ENCODE measurements around the gene TNFRSF8.
"Not testable (repeated sequence)": the region's sequence is repeated elsewhere in the genome, so short reads cannot be mapped to it uniquely, and the experiment has no call there.

TNFRSF8 gene

GRCh38 chr1:12104417-12104816, 41.3 kb downstream of the TNFRSF8 start:
- H3K27me3 ChIP-seq (ENCODE audit: control insufficient read depth in 1 of 2, insufficient read depth in 2 of 2, low read length in 2 of 2) = peaks cover 0 to 9% of the 10 kb centered on the region in 2 donors
- no peak overlapping the region for H3K27ac ChIP-seq (ENCODE audit: low read length)
- H3K9me3 ChIP-seq (ENCODE audit: control insufficient read depth in 2 of 2, low read length in 2 of 2) = no peaks in the 10 kb centered on the region
- no peaks in the 10 kb centered on the region for H3K36me3 ChIP-seq (ENCODE audit: control insufficient read depth in 2 of 2, insufficient read depth in 2 of 2, low read length in 2 of 2)
- H3K4me1 ChIP-seq (ENCODE audit: control insufficient read depth, insufficient read depth, low read length) = no peaks in the 10 kb centered on the region
- no peak overlapping the region for H3K9ac ChIP-seq (ENCODE audit: low read length in 2 of 2)
- no peak overlapping the region for H3K4me3 ChIP-seq (ENCODE audit: low read length in 2 of 2)

DNA sequence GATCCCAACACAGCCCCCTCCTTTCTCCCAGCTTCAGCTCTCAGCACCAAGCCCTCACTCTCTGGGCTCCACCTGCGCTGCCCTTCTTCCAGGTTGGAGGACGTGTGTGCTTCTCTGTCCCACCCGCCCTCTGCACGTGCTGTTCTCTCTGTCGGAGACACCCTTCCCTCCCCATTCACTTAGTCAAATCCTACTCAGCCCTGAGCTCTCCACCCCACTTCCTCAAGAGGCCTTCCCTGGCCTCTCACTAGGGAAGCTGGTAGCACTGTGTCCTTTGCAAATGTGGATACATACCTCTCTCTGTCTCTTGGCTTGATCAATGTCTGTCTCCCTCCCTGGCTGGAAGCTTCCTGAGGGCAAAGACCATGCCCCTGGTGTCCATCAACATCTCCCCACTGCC, 43.0 kb downstream of the TNFRSF8 start:
- no peak overlapping the region for H3K9ac ChIP-seq (ENCODE audit: low read length in 2 of 2)
- H3K36me3 ChIP-seq (ENCODE audit: control insufficient read depth in 2 of 2, insufficient read depth in 2 of 2, low read length in 2 of 2) = no peaks in the 10 kb centered on the region
- no peak overlapping the region for H3K27ac ChIP-seq (ENCODE audit: low read length)
- no peak overlapping the region for H3K4me3 ChIP-seq (ENCODE audit: low read length in 2 of 2)
- H3K4me1 ChIP-seq (ENCODE audit: control insufficient read depth, insufficient read depth, low read length) = no peaks in the 10 kb centered on the region
- peaks cover 0 to 10% of the 10 kb centered on the region in 2 donors for H3K27me3 ChIP-seq (ENCODE audit: control insufficient read depth in 1 of 2, insufficient read depth in 2 of 2, low read length in 2 of 2)
- no peaks in the 10 kb centered on the region for H3K9me3 ChIP-seq (ENCODE audit: control insufficient read depth in 2 of 2, low read length in 2 of 2)

GRCh38 chr1:12106861-12107260, 43.8 kb downstream of the TNFRSF8 start:
- H3K9ac ChIP-seq (ENCODE audit: low read length in 2 of 2); H3K9me3 ChIP-seq (ENCODE audit: control insufficient read depth in 2 of 2, low read length in 2 of 2); H3K4me1 ChIP-seq (ENCODE audit: control insufficient read depth, insufficient read depth, low read length); H3K27me3 ChIP-seq (ENCODE audit: control insufficient read depth in 1 of 2, insufficient read depth in 2 of 2, low read length in 2 of 2); H3K36me3 ChIP-seq (ENCODE audit: control insufficient read depth in 2 of 2, insufficient read depth in 2 of 2, low read length in 2 of 2); H3K27ac ChIP-seq (ENCODE audit: low read length); H3K4me3 ChIP-seq (ENCODE audit: low read length in 2 of 2): not testable (repeated sequence)

- peaks cover 2% of the 10 kb centered on the region for H3K4me1 ChIP-seq (ENCODE audit: control insufficient read depth, insufficient read depth, low read length)
- no peaks in the 10 kb centered on the region for H3K9me3 ChIP-seq (ENCODE audit: control insufficient read depth in 2 of 2, low read length in 2 of 2)
- H3K36me3 ChIP-seq (ENCODE audit: control insufficient read depth in 2 of 2, insufficient read depth in 2 of 2, low read length in 2 of 2) = no peaks in the 10 kb centered on the region
- peaks cover 0 to 10% of the 10 kb centered on the region in 2 donors for H3K27me3 ChIP-seq (ENCODE audit: control insufficient read depth in 1 of 2, insufficient read depth in 2 of 2, low read length in 2 of 2)
- no peak overlapping the region for H3K9ac ChIP-seq (ENCODE audit: low read length in 2 of 2)
- no peak overlapping the region for H3K4me3 ChIP-seq (ENCODE audit: low read length in 2 of 2)
- H3K27ac ChIP-seq (ENCODE audit: low read length) = no peak overlapping the region
Observed at GRCh38 chr1:12107718-12108117, 44.6 kb downstream of the TNFRSF8 start.

GRCh38 chr1:12109901-12110300, 46.8 kb downstream of the TNFRSF8 start:
- Histone ChIP-seq H3K36me3 (ENCODE audit: control insufficient read depth in 2 of 2, insufficient read depth in 2 of 2, low read length in 2 of 2) (no peaks in the 10 kb centered on the region), H3K4me1 (ENCODE audit: control insufficient read depth, insufficient read depth, low read length) (peaks cover 3% of the 10 kb centered on the region), H3K9ac (ENCODE audit: low read length in 2 of 2) (no peak overlapping the region), H3K27ac (ENCODE audit: low read length) (no peak overlapping the region), H3K9me3 (ENCODE audit: control insufficient read depth in 2 of 2, low read length in 2 of 2) (no peaks in the 10 kb centered on the region), H3K4me3 (ENCODE audit: low read length in 2 of 2) (no peak overlapping the region), H3K27me3 (ENCODE audit: control insufficient read depth in 1 of 2, insufficient read depth in 2 of 2, low read length in 2 of 2) (peaks cover 0 to 9% of the 10 kb centered on the region in 2 donors)

DNA sequence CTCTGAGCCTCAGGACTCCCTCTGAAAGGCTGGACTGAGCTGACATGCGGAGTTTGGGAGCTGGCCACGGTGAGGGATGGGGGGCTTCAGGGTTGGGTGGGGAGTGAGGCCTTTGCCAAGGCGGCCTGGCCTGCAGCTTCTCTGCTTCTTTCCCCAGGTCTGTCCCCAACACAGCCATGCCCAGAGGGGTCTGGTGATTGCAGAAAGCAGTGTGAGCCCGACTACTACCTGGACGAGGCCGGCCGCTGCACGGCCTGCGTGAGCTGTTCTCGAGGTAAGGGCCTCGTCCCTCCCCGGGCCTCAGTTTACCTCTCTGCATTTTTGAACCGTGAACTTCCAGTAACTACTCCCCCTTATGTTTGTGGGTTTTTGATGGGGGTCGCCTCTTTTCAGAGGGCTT, 48.6 kb downstream of the TNFRSF8 start:
- Histone ChIP-seq H3K9me3 (ENCODE audit: control insufficient read depth in 2 of 2, low read length in 2 of 2) (no peaks in the 10 kb centered on the region), H3K36me3 (ENCODE audit: control insufficient read depth in 2 of 2, insufficient read depth in 2 of 2, low read length in 2 of 2) (no peaks in the 10 kb centered on the region), H3K27ac (ENCODE audit: low read length) (no peak overlapping the region), H3K4me3 (ENCODE audit: low read length in 2 of 2) (no peak overlapping the region), H3K9ac (ENCODE audit: low read length in 2 of 2) (no peak overlapping the region), H3K4me1 (ENCODE audit: control insufficient read depth, insufficient read depth, low read length) (peaks cover 3% of the 10 kb centered on the region), H3K27me3 (ENCODE audit: control insufficient read depth in 1 of 2, insufficient read depth in 2 of 2, low read length in 2 of 2) (peaks cover 0 to 4% of the 10 kb centered on the region in 2 donors)

GRCh38 chr1:12112711-12113161, 49.6 kb downstream of the TNFRSF8 start:
- Histone ChIP-seq H3K27ac (ENCODE audit: low read length) (no peak overlapping the region), H3K9me3 (ENCODE audit: control insufficient read depth in 2 of 2, low read length in 2 of 2) (no peaks in the 10 kb centered on the region), H3K36me3 (ENCODE audit: control insufficient read depth in 2 of 2, insufficient read depth in 2 of 2, low read length in 2 of 2) (no peaks in the 10 kb centered on the region), H3K9ac (ENCODE audit: low read length in 2 of 2) (no peak overlapping the region), H3K4me3 (ENCODE audit: low read length in 2 of 2) (no peak overlapping the region), H3K4me1 (ENCODE audit: control insufficient read depth, insufficient read depth, low read length) (peaks cover 3% of the 10 kb centered on the region), H3K27me3 (ENCODE audit: control insufficient read depth in 1 of 2, insufficient read depth in 2 of 2, low read length in 2 of 2) (peaks cover 0 to 4% of the 10 kb centered on the region in 2 donors)

DNA sequence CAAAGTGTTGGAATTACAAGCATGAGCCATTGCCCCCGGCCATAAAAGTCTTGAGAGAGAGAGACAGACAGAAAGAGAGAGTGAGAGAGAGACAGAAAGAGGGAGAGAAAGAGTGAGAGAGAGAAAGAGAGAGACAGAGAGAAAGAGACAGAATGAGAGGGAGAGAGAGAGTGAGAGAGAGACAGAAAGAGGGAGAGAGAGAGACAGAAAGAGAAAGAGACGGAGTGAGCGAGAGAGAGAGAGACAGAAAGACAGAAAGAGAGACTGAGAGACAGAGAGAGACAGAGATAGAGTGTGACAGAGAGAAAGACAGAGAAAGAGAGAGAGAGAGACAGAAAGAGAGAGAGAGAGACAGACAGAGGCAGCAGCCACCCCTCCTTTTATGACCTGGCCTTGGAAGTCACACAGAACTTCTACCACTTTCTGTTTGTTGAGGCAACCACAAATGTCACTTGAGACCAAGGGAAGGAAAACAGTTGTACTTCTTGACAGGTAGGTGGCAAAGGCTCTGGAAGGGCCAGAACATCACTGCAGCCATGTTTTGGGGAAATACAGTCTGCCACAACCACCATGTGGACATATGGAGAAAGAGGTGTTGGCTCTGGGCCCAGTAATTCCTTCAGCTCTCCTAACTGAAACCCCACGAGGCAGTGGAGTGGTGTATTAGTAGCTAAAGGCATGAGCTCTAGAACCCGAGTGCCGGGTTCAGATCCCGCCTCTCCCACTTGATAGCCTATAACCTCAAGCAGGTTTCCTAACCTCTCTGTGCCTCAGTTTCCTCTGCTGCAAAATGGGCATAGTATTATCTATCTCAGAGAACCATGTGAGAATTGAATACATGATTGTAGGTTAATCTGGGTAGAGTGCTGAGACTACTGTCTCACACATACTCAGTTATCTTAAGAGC, 50.6 kb downstream of the TNFRSF8 start:
- no peaks in the 10 kb centered on the region for H3K36me3 ChIP-seq (ENCODE audit: control insufficient read depth in 2 of 2, insufficient read depth in 2 of 2, low read length in 2 of 2)
- peaks cover 3% of the 10 kb centered on the region for H3K4me1 ChIP-seq (ENCODE audit: control insufficient read depth, insufficient read depth, low read length)
- no peaks in the 10 kb centered on the region for H3K9me3 ChIP-seq (ENCODE audit: control insufficient read depth in 2 of 2, low read length in 2 of 2)
- no peak overlapping the region for H3K4me3 ChIP-seq (ENCODE audit: low read length in 2 of 2)
- no peak overlapping the region for H3K9ac ChIP-seq (ENCODE audit: low read length in 2 of 2)
- H3K27me3 ChIP-seq (ENCODE audit: control insufficient read depth in 1 of 2, insufficient read depth in 2 of 2, low read length in 2 of 2) = peaks cover 0 to 4% of the 10 kb centered on the region in 2 donors
- H3K27ac ChIP-seq (ENCODE audit: low read length) = no peak overlapping the region

GRCh38 chr1:12114340-12114683, 51.2 kb downstream of the TNFRSF8 start:
- Histone ChIP-seq H3K4me3 (ENCODE audit: low read length in 2 of 2) (no peak overlapping the region), H3K27me3 (ENCODE audit: control insufficient read depth in 1 of 2, insufficient read depth in 2 of 2, low read length in 2 of 2) (peaks cover 0 to 1% of the 10 kb centered on the region in 2 donors), H3K4me1 (ENCODE audit: control insufficient read depth, insufficient read depth, low read length) (peaks cover 3% of the 10 kb centered on the region), H3K9me3 (ENCODE audit: control insufficient read depth in 2 of 2, low read length in 2 of 2) (no peaks in the 10 kb centered on the region), H3K9ac (ENCODE audit: low read length in 2 of 2) (no peak overlapping the region), H3K36me3 (ENCODE audit: control insufficient read depth in 2 of 2, insufficient read depth in 2 of 2, low read length in 2 of 2) (no peaks in the 10 kb centered on the region), H3K27ac (ENCODE audit: low read length) (no peak overlapping the region)

- peaks cover 3% of the 10 kb centered on the region for H3K4me1 ChIP-seq (ENCODE audit: control insufficient read depth, insufficient read depth, low read length)
- H3K27ac ChIP-seq (ENCODE audit: low read length) = no peak overlapping the region
- H3K27me3 ChIP-seq (ENCODE audit: control insufficient read depth in 1 of 2, insufficient read depth in 2 of 2, low read length in 2 of 2) = no peaks in the 10 kb centered on the region
- no peaks in the 10 kb centered on the region for H3K36me3 ChIP-seq (ENCODE audit: control insufficient read depth in 2 of 2, insufficient read depth in 2 of 2, low read length in 2 of 2)
- H3K4me3 ChIP-seq (ENCODE audit: low read length in 2 of 2) = no peak overlapping the region
- H3K9me3 ChIP-seq (ENCODE audit: control insufficient read depth in 2 of 2, low read length in 2 of 2) = no peaks in the 10 kb centered on the region
- no peak overlapping the region for H3K9ac ChIP-seq (ENCODE audit: low read length in 2 of 2)
Observed at GRCh38 chr1:12114916-12115315, 51.8 kb downstream of the TNFRSF8 start.

Data from stomach smooth muscle (tissue), 2 donors.